GM10266 (cell line): ENCODE data around the gene GRIK2.

Source experiments
- DNase-seq: peaks from one replicate; pipeline ENCODE4 v3.0.0; 2012; ENCODE audit errors: extremely low spot score
- CTCF ChIP-seq: IDR thresholded peaks from 2 replicates; pipeline ENCODE4 v1.5.1; 2012; ENCODE audit warnings: mild to moderate bottlenecking, low read depth; ENCODE audit not compliant: control insufficient read depth, insufficient read depth; ENCODE audit errors: missing control alignments

Gene GRIK2

GRCh38 chr6:101883505-101883904 lies 490.0 kb downstream of the GRIK2 start:
- DNase-seq = no peak
- TF ChIP-seq CTCF = no peak

DNA sequence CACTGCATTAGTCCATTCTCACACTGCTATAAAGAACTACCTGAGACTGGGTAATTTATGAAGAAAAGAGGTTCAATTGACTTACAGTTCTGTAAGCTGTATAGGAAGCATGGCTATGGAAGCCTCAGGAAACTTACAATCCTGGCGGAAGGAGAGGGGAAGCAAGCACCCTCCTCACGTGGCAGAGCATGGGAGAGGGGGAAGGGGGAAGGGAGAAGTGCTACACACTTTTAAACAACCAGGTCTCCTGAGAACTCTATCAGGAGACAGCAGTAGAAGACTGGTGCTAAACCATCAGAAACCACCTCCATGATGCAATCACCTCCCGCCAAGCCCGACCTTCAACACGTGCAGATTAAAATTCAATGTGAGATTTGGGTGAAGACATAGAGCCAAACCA lies 494.0 kb downstream of the GRIK2 start:
- TF ChIP-seq CTCF = no peak
- DNase-seq = no peak

GRCh38 chr6:101907356-101908217 lies 514.1 kb downstream of the GRIK2 start:
- no peak for TF ChIP-seq CTCF
- no peak for DNase-seq

- no peak for DNase-seq
- TF ChIP-seq CTCF = no peak
Measured at GRCh38 chr6:101909366-101909765, 515.9 kb downstream of the GRIK2 start.

DNA sequence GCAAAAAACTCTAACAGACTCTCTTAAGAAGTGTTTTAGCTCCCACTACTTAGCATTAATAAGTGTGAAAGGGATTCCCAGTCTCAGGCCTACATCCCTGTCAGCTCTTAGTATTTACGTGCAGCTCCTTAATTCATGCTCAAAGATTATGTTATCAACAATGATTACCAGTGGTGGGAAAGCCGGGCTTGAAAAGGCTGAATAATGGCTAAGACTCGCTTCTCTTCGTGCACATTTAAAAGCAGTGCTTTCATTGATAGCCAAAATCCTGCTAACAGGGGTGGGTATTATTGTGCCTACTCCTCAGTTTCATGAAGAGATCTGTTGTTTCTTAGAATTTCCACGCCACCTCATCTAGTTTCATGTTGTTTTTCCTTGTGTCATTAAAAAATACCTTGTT lies 518.8 kb downstream of the GRIK2 start:
- DNase-seq = no peak

GRCh38 chr6:101918471-101918870 lies 525.0 kb downstream of the GRIK2 start:
- no peak for DNase-seq
- no peak for TF ChIP-seq CTCF

More for the DNA sequence above, 518.8 kb downstream of the GRIK2 start:
- no peak for TF ChIP-seq CTCF

DNA sequence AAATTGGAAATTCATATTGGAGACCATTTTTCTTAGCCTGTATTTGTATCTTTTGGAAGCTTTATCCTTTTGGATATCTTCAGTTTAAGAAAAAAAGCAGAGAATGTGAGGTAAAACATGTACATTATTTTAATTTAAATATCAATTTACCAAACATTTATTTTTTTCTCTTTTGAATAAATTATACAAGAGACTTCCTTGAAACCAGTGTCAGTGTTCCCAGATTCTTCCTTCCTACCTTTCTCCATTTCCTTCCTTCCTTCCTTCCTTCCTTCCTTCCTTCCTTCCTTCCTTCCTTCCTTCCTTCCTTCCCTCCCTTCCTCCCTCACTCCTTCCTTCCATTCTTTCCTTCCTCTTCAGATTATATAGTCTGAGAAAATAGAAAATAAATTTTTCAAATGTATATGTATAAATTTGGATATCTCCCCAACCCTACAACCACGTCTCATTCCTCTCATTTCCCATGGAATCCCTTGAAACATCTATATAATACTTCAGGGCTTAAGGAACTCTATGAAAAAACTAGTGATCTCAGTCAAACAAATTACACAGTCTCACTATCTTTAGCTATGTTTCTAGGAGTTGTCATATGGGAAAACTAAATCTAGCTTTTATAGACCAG lies 528.4 kb downstream of the GRIK2 start:
- TF ChIP-seq CTCF = no peak

More for the DNA sequence above, 528.4 kb downstream of the GRIK2 start:
- DNase-seq = no peak
